Large intestine (tissue), 1 donor: ENCODE data around the gene MAMLD1. TPM values are rescaled to one million over a fixed set of nuclear protein-coding genes. Genes with fewer than 3 reads are reported as not detected.

ENCODE experiments used
- polyA plus RNA-seq: library from polyadenylated mRNA; unstranded; fragments of 120-200 nt; gene quantifications from one replicate; pipeline ENCODE4 v1.2.1, GENCODE V29; 2013

MAMLD1 gene
- polyA plus RNA-seq, 1 donor = 3.8 TPM

Other genes starting within 250 kb of the MAMLD1 start
- 16.1 TPM for gene MTM1, start 205.3 kb downstream of the MAMLD1 start, polyA plus RNA-seq